K562 (cell line): ENCODE data around the gene PPEF2. TPM values are rescaled to one million over a fixed set of nuclear protein-coding genes. Genes with fewer than 3 reads are reported as not detected.

Experiments
- ATAC-seq: fragments of 200-7000 bp; cut with Tn5 transposase; 3 replicates; pipeline ENCODE4 v1.9.1; 2020; ENCODE audit warnings: moderate library complexity
- BruUV-seq: library from RNA; stranded (reverse); fragments of 400-500 nt; replicated peaks from 2 replicates; lab custom pipeline; 2021; lab: Mats Ljungman, UMichigan
- CTCF ChIA-PET: fragments of 300-600 bp; formaldehyde crosslinking; extraction: SDS; loops from one replicate; lab custom pipeline; 2021; ENCODE audit warnings: low intra/inter-chr PET ratio; lab: Yijun Ruan, JAX
- POLR2A ChIA-PET: fragments of 300-600, 350-650 bp; sonication (Branson Sonifier 250); formaldehyde crosslinking; extraction: SDS; loops from one replicate; lab custom pipeline; 2021; ENCODE audit warnings: antibody characterized with exemption, inconsistent platforms; lab: Yijun Ruan, JAX
- DNase-seq, 4 experiments: peaks; one replicate each; pipeline versions ENCODE4 v3.0.0 to v3.0.0-alpha.2; 2011 to 2018; ENCODE audit warnings: low spot score in 3 of 4, mixed read lengths in 3 of 4; ENCODE audit errors: extremely low read depth in 1 of 4
- FAIRE-seq: peaks from 2 replicates; lab custom pipeline; 2011; peaks lifted over from hg19 to GRCh38; lab: Jason Lieb, UNC
- H2AFZ ChIP-seq: 2 replicates; pipeline ENCODE4 v1.6.0; 2011; ENCODE audit warnings: low read depth, low read length, control low read depth, inconsistent platforms
- H3K27ac ChIP-seq: fragments of 200-600 bp; 3 replicates; pipeline ENCODE4 v1.8.0; 2011; ENCODE audit warnings: low read depth, mild to moderate bottlenecking, control low read depth, inconsistent platforms, low read length, moderate library complexity, mixed read lengths; ENCODE audit errors: extremely low read depth
- H3K27me3 ChIP-seq, 2 experiments: fragments of 300-600 bp in 1 of 2; 2 replicates in 1 of 2; 3 replicates in 1 of 2; pipeline versions ENCODE4 v1.6.0 to v1.8.0; 2011; ENCODE audit warnings: inconsistent platforms in 2 of 2, low read length in 2 of 2, mild to moderate bottlenecking in 1 of 2, mixed read lengths in 1 of 2, moderate library complexity in 1 of 2; ENCODE audit not compliant: control insufficient read depth in 2 of 2, insufficient read depth in 2 of 2
- H3K36me3 ChIP-seq: fragments of 300-600 bp; 3 replicates; pipeline ENCODE4 v1.8.0; 2011; ENCODE audit warnings: mild to moderate bottlenecking, low read length, inconsistent platforms; ENCODE audit not compliant: control insufficient read depth, insufficient read depth
- H3K4me1 ChIP-seq, 2 experiments: fragments of 200-600 bp in 1 of 2; replicated peaks in 1 of 2; 2 replicates in 1 of 2; 3 replicates in 1 of 2; pipeline versions ENCODE4 v1.5.1 to v1.8.0; 2011; ENCODE audit warnings: inconsistent platforms in 2 of 2, low read length in 2 of 2, mild to moderate bottlenecking in 1 of 2, mixed read lengths in 1 of 2, moderate library complexity in 1 of 2; ENCODE audit not compliant: control insufficient read depth in 2 of 2, insufficient read depth in 2 of 2
- H3K4me2 ChIP-seq: 2 replicates; pipeline ENCODE4 v1.6.1; 2011; ENCODE audit warnings: low read length, control low read depth, inconsistent platforms, mixed read lengths; ENCODE audit not compliant: insufficient read depth
- H3K4me3 ChIP-seq: fragments of 200-600 bp; sonication (generic), shearing (Covaris generic); 2 replicates; pipeline ENCODE4 v1.5.1; 2016; ENCODE audit warnings: control low read depth, inconsistent platforms
- H3K79me2 ChIP-seq: fragments of 200-600 bp; 3 replicates; pipeline ENCODE4 v1.8.0; 2011; ENCODE audit warnings: low read length, inconsistent platforms; ENCODE audit not compliant: control insufficient read depth, insufficient read depth
- H3K9ac ChIP-seq, 2 experiments: 2 replicates each; pipeline versions ENCODE4 v1.6.0 to v1.6.1; 2011; ENCODE audit warnings: low read depth in 2 of 2, low read length in 2 of 2, control low read depth in 1 of 2, inconsistent platforms in 1 of 2, mild to moderate bottlenecking in 1 of 2, mixed read lengths in 1 of 2; ENCODE audit not compliant: insufficient read depth in 1 of 2
- H3K9me1 ChIP-seq: one replicate; pipeline ENCODE4 v1.6.0; 2011; ENCODE audit warnings: inconsistent platforms, mild to moderate bottlenecking, low read length, moderate library complexity; ENCODE audit not compliant: control insufficient read depth, insufficient read depth
- H3K9me3 ChIP-seq: replicated peaks from 2 replicates; pipeline ENCODE4 v1.5.1; 2011; ENCODE audit warnings: low read depth, low read length, inconsistent platforms; ENCODE audit not compliant: control insufficient read depth, insufficient read depth
- H4K20me1 ChIP-seq: replicated peaks from 2 replicates; pipeline ENCODE4 v1.6.1; 2011; ENCODE audit warnings: low read length, inconsistent platforms, mixed read lengths; ENCODE audit not compliant: control insufficient read depth, insufficient read depth
- BRD4 ChIP-seq: fragments of 200-600 bp; sonication (generic); IDR thresholded peaks from 2 replicates; pipeline ENCODE4 v1.6.1; 2017; ENCODE audit warnings: inconsistent platforms
- CTCF ChIP-seq, 3 experiments: IDR thresholded peaks in 2 of 3; conservative IDR thresholded peaks in 1 of 3; 2 replicates each; pipeline ENCODE4 v1.5.1; 2011 to 2012; ENCODE audit warnings: low read length in 3 of 3, mild to moderate bottlenecking in 3 of 3, control low read depth in 2 of 3, improper control_type of control experiment in 1 of 3, inconsistent platforms in 1 of 3, low read depth in 1 of 3, mixed read lengths in 1 of 3, moderate library complexity in 1 of 3; ENCODE audit not compliant: insufficient read depth in 2 of 3
- MIER1 ChIP-seq: fragments of 450-650 bp; IDR thresholded peaks from 2 replicates; pipeline ENCODE4 v1.6.1; 2016; ENCODE audit warnings: antibody characterized with exemption, mild to moderate bottlenecking, low read depth
- NR2C1 ChIP-seq, 2 experiments: fragments of 450-650 bp; IDR thresholded peaks; 2 replicates each; pipeline ENCODE4 v1.6.1; 2017; ENCODE audit warnings: mild to moderate bottlenecking in 2 of 2, antibody characterized with exemption in 1 of 2, inconsistent platforms in 1 of 2, missing compliant biosample characterization in 1 of 2, missing genetic modification characterization in 1 of 2
- POLR2A ChIP-seq: fragments of 450-650 bp; conservative IDR thresholded peaks from 2 replicates; pipeline ENCODE4 v1.6.1; 2016
- RAD21 ChIP-seq, 2 experiments: fragments of 250-450 bp in 1 of 2; fragments of 450-650 bp in 1 of 2; sonication (Bioruptor Pico) in 1 of 2; formaldehyde crosslinking in 1 of 2; IDR thresholded peaks in 1 of 2; conservative IDR thresholded peaks in 1 of 2; 2 replicates each; pipeline versions ENCODE4 v1.4.0 to v1.8.0; 2020 to 2022; ENCODE audit warnings: mild to moderate bottlenecking in 2 of 2, moderate library complexity in 1 of 2
- RCOR1 ChIP-seq, 2 experiments: IDR thresholded peaks; 2 replicates each; pipeline ENCODE4 v1.6.1; 2012; ENCODE audit warnings: low read depth in 2 of 2, low read length in 2 of 2, borderline replicate concordance in 1 of 2, improper control_type of control experiment in 1 of 2
- SMC3 ChIP-seq: conservative IDR thresholded peaks from 2 replicates; pipeline ENCODE4 v1.6.1; 2011; ENCODE audit warnings: low read depth, low read length, improper control_type of control experiment; ENCODE audit not compliant: insufficient read depth
- ZNF134 ChIP-seq: fragments of 250-450 bp; sonication (Bioruptor Pico); conservative IDR thresholded peaks from 2 replicates; pipeline ENCODE4 v1.4.0; 2020
- ZNF384 ChIP-seq: IDR thresholded peaks from 2 replicates; pipeline ENCODE4 v1.6.1; 2012; ENCODE audit warnings: low read depth, low read length, improper control_type of control experiment
- ZNF41 ChIP-seq: fragments of 250-450 bp; sonication (Bioruptor Pico); conservative IDR thresholded peaks from 2 replicates; pipeline ENCODE4 v1.4.0; 2020; ENCODE audit warnings: mild to moderate bottlenecking
- WGBS: fragments of 100-300 bp; shearing (Covaris generic); methylation state at CpG from one replicate; pipeline ENCODE4 v1.1.6; 2016; ENCODE audit warnings: low coverage, mixed read lengths; ENCODE audit not compliant: insufficient coverage; ENCODE audit errors: missing lambda C conversion rate; 5-methylcytosine and 5-hydroxymethylcytosine counted together
- in situ Hi-C: fragments of 300-500 bp; cut with MboI; formaldehyde crosslinking; loops from 4 replicates; pipeline ENCODE4 v1.15.0; 2018; ENCODE audit warnings: inconsistent platforms, mixed read lengths
- intact Hi-C: fragments of 100-400 bp; cut with micrococcal nuclease; formaldehyde crosslinking; loops from 2 replicates; pipeline ENCODE4 v1.14.2; 2022
- polyA plus RNA-seq, 8 experiments: library from polyadenylated mRNA; depleted of rRNA in 4 of 8; stranded (reverse) in 5 of 8; unstranded in 3 of 8; fragments of >200 nt; fragmentation: Nextera tagmentation in 2 of 8; fragmentation: Illumina TruSeq in 1 of 8; extraction: Ambion mirVana in 2 of 8; extraction: Trizol in 1 of 8; gene quantifications; 2 replicates each; pipeline versions ENCODE4 v1.2.1 to v1.2.3, GENCODE V29; 2011 to 2014; ENCODE audit warnings: inconsistent platforms in 1 of 8, missing spikeins in 1 of 8
- total RNA-seq, 7 experiments: library from RNA; depleted of rRNA in 6 of 7; stranded (reverse); fragments of >200 nt in 6 of 7; fragmentation: Illumina TruSeq in 2 of 7; extraction: Trizol in 2 of 7; gene quantifications; 2 replicates each; pipeline versions ENCODE4 v1.2.1 to v1.2.3, GENCODE V29; 2011 to 2021; ENCODE audit warnings: low replicate concordance in 1 of 7

Gene PPEF2
- total and polyA plus RNA-seq, 9 of the 15 experiments (the other 6 are each of a cell fraction or from before 2014, with no cell fraction given), result not detected

GRCh38 chr4:75919920-75920319, 17.7 kb upstream of the PPEF2 start:
- BruUV-seq, result no TSS peak
- Histone ChIP-seq H3K4me3 (no peak overlapping the region), H3K4me2 (no peak overlapping the region), H3K4me1 (no peaks in the 10 kb centered on the region), H3K9me1 (no peaks in the 10 kb centered on the region), H3K9me3 (no peaks in the 10 kb centered on the region), H4K20me1 (no peaks in the 10 kb centered on the region), H3K36me3 (no peaks in the 10 kb centered on the region), H2AFZ (no peak overlapping the region), H3K27ac (no peak overlapping the region), H3K27me3 (no peaks in the 10 kb centered on the region), H3K9ac (no peak overlapping the region), H3K79me2 (no peaks in the 10 kb centered on the region)
- ATAC-seq, result no peak
- in situ Hi-C loops, result no loop called here
- DNase-seq, result no peak
- POLR2A ChIA-PET, result no interaction called here
- 27% methylated on average over 3 of the region's 3 CpGs for WGBS
- intact Hi-C loops, result loop anchor here (5.0 kb wide), 2 partner anchors 72 to 147 kb away; partner anchors contain the start of gene SDAD1
- no peak for TF ChIP-seq BRD4
- peak; percentile 56 for TF ChIP-seq NR2C1 (IDR thresholded peaks at IDR 0.05)
- 0 out of 2 replicates have a peak, but pooled peaks have one; percentile 37 for TF ChIP-seq NR2C1 (tag; IDR thresholded peaks at IDR 0.05)
- peak; percentile 51; the same call in 1 of the 2 replicates for TF ChIP-seq ZNF134 (CRISPR knock-in tag)
- no peak for TF ChIP-seq ZNF41 (CRISPR knock-in tag)
- CTCF ChIA-PET, result no interaction called here
- FAIRE-seq, result no peak

GRCh38 chr4:75916091-75916661, 13.9 kb upstream of the PPEF2 start:
- no peaks in the 10 kb centered on the region for H3K79me2 ChIP-seq
- intact Hi-C loops, result loop anchor here (5.0 kb wide), 2 partner anchors 76 to 151 kb away; partner anchors contain the start of gene SDAD1
- POLR2A ChIA-PET, result no interaction called here
- no peaks in the 10 kb centered on the region for H3K27me3 ChIP-seq
- no peaks in the 10 kb centered on the region for H3K36me3 ChIP-seq
- H3K4me3 ChIP-seq, result no peak overlapping the region
- H3K4me2 ChIP-seq, result no peak overlapping the region
- WGBS, result 73% methylated on average over 1 of the region's 1 CpG
- no peaks in the 10 kb centered on the region for H3K4me1 ChIP-seq
- H3K9me3 ChIP-seq, result no peaks in the 10 kb centered on the region
- CTCF ChIA-PET, result interaction anchor here (0.6 to 0.7 kb wide), 2 partner anchors 151 to 232 kb away, joined by 3 to 5 read pairs; partner anchors contain the start of gene NUP54
- DNase-seq (peak; percentile 40 to 55 (median 46)), ATAC-seq (peak; percentile 92), FAIRE-seq (peak; percentile 93)
- BruUV-seq, result no TSS peak
- H2AFZ ChIP-seq, result 0 out of 2 replicates have a peak overlapping the region, but pooled peaks have one; percentile 1
- no peak overlapping the region for H3K9ac ChIP-seq
- no peaks in the 10 kb centered on the region for H4K20me1 ChIP-seq
- H3K27ac ChIP-seq, result no peak overlapping the region
- in situ Hi-C loops, result no loop called here
- H3K9me1 ChIP-seq, result no peaks in the 10 kb centered on the region
- TF ChIP-seq SMC3 (peak; percentile 48; the same call in 1 of the 2 replicates), POLR2A (no peak), RCOR1 (IDR thresholded peaks at IDR 0.05; ENCODE audit: borderline replicate concordance in 1 of 2, low read depth in 2 of 2, low read length in 2 of 2) (0 out of 4 replicates have a peak, but pooled peaks of 1 of the 2 experiments have one; percentile 25), CTCF (IDR thresholded peaks at IDR 0.05 in 2 of 3, conservative IDR thresholded peaks at IDR 0.05 in 1 of 3; ENCODE audit: insufficient read depth in 2 of 3, low read depth in 1 of 3, low read length in 3 of 3) (peak; percentile 71 to 85 (median 79)), MIER1 (no peak), ZNF384 (peak; percentile 72), RAD21 (CRISPR knock-in tag; conservative IDR thresholded peaks at IDR 0.05 in 1 of 2, IDR thresholded peaks at IDR 0.05 in 1 of 2) (peak; percentile 54 to 76)
